Muscle layer of colon (tissue), 2 donors: Measurements from ENCODE around the gene SDC3.
"Not testable (repeated sequence)": the region's sequence is repeated elsewhere in the genome, so short reads cannot be mapped to it uniquely, and the experiment has no call there.

ENCODE experiments used
- H3K27ac ChIP-seq: one replicate; pipeline ENCODE4 v1.7.0; 2013; ENCODE audit warnings: low read depth, mild to moderate bottlenecking, low read length, moderate library complexity
- H3K27me3 ChIP-seq, 2 donors: one replicate each; pipeline ENCODE4 v1.7.0; 2013; ENCODE audit warnings: low read length in 2 of 2, mild to moderate bottlenecking in 2 of 2; ENCODE audit not compliant: insufficient read depth in 2 of 2, control insufficient read depth in 1 of 2
- H3K36me3 ChIP-seq: one replicate; pipeline ENCODE4 v1.7.0; 2013; ENCODE audit warnings: mild to moderate bottlenecking, low read length; ENCODE audit not compliant: insufficient read depth
- H3K4me1 ChIP-seq: one replicate; pipeline ENCODE4 v1.7.0; 2013; ENCODE audit warnings: mild to moderate bottlenecking, low read length; ENCODE audit not compliant: insufficient read depth
- H3K4me3 ChIP-seq, 2 donors: one replicate each; pipeline ENCODE4 v1.7.0; 2013; ENCODE audit warnings: low read length in 2 of 2, low read depth in 1 of 2, mild to moderate bottlenecking in 1 of 2, moderate library complexity in 1 of 2
- H3K9ac ChIP-seq: one replicate; pipeline ENCODE4 v1.7.0; 2013; ENCODE audit warnings: low read length
- H3K9me3 ChIP-seq: one replicate; pipeline ENCODE4 v1.7.0; 2013; ENCODE audit warnings: mild to moderate bottlenecking, low read length
- donor health status: abdominal sarcoma.
- donor health status: Adenocarcinoma of cecum.

The SDC3 gene

DNA sequence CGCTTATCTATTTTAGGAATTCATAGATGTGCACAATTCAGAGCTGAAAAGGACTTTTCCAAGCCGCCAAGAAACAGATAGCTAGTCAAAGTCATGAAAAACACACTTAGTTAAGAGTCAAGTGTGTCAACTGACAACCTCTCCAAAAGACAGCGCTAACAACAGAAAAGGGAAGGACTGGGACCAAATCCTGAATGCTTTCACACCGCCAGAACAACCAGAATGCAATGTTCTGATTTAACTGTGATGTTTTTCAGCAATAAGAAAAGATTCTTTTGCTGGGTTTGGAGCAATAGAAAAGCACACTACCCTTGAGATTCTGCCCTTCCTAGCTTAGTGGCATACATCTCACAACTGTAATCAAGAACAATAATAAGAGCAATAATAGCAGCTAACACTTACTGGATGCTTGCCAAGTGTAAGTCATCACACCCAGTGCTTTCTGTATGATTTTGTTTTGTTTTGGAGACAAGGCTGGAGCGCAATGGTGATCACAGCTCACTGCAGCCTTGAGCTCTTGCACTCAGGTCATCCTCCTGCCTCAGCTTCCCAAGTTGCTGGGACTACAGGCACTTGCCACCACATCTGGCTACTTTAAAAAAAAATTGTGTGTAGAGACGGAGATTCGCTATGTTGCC is 33.9 kb upstream of the SDC3 start:
- Histone ChIP-seq H3K9ac (no peak overlapping the region), H3K27ac (no peak overlapping the region), H3K9me3 (no peaks in the 10 kb centered on the region), H3K4me1 (no peaks in the 10 kb centered on the region), H3K4me3 (no peak overlapping the region), H3K27me3 (no peaks in the 10 kb centered on the region), H3K36me3 (peaks cover 66% of the 10 kb centered on the region)

DNA sequence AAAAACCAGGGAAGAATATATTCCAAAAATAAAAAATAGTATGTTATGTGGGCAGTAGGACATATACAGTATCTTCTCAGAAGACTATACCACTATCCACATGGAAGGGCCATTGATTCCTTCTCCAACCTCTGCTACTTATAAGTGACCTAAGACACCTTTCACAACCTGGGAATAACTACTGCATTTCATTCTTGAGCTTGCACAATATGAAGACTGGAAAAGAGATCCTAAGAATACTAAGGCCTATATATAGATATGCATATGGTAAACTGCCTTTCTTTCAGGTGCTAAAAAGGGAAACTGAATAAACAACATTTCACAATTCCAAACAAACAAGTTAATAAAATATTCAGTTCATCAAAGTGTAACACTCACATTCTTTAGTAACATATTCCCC is 32.0 kb upstream of the SDC3 start:
- H3K4me3 ChIP-seq = no peak overlapping the region

DNA sequence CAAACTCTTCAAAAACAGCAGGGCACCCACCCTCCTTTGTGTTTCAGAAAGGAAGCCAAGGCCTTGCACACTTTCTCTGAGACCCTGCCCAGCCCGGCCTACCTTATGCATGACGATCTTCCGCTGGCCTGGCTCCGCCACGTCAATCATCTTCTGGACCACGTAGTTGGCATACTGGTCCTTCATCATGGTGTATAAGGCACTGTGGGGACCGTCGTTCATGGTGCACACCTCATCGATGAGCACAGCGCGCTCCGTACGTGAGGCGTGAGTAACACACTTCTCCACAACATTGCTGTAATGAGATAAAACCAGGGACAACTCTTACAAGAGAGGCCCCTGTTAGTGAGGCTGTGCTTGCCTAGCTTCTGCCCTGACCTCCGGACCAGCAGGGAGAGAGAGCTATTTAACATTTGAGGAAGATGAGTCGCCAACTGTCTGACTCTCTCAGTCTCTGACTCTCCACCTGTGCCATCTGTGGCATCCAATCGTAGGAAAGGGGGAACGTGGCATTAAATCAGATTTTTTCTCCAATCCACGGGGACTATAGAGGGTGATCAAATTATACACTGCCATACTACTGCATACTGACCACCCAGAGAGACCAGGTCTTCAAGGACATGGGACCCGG is 28.1 kb upstream of the SDC3 start:
- H3K36me3 ChIP-seq = peaks cover 64% of the 10 kb centered on the region
- no peaks in the 10 kb centered on the region for H3K4me1 ChIP-seq
- no peaks in the 10 kb centered on the region for H3K27me3 ChIP-seq
- no peaks in the 10 kb centered on the region for H3K9me3 ChIP-seq
- no peak overlapping the region for H3K27ac ChIP-seq
- H3K4me3 ChIP-seq = no peak overlapping the region
- H3K9ac ChIP-seq = no peak overlapping the region

More for the DNA sequence above, 32.0 kb upstream of the SDC3 start:
- no peaks in the 10 kb centered on the region for H3K27me3 ChIP-seq
- no peaks in the 10 kb centered on the region for H3K4me1 ChIP-seq
- H3K27ac ChIP-seq = no peak overlapping the region
- no peak overlapping the region for H3K9ac ChIP-seq
- H3K9me3 ChIP-seq = no peaks in the 10 kb centered on the region
- peaks cover 68% of the 10 kb centered on the region for H3K36me3 ChIP-seq

DNA sequence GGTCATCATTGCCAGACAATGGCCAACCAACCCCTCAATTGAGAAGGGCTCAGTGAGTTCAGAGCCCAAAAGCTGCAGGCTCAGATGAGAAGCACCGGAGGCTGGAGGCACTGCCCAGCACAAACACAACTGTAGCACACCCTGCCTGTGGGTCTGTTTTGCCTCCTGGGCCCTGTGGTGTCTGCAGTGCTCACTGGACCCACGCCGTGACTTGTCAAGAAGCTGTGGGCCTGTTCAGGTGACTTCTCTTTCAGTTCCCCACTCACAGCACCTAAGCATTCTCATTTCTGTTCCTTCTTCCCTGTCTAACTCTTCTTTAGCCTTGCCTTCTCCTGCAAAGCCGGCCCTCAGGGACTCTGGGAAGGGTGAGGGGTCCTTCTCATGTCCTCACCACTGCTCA is 27.2 kb upstream of the SDC3 start:
- H3K4me3 ChIP-seq, H3K27me3 ChIP-seq, H3K4me1 ChIP-seq, H3K9ac ChIP-seq, H3K9me3 ChIP-seq, H3K27ac ChIP-seq: not testable (repeated sequence)
- peaks cover 65% of the 10 kb centered on the region for H3K36me3 ChIP-seq

DNA sequence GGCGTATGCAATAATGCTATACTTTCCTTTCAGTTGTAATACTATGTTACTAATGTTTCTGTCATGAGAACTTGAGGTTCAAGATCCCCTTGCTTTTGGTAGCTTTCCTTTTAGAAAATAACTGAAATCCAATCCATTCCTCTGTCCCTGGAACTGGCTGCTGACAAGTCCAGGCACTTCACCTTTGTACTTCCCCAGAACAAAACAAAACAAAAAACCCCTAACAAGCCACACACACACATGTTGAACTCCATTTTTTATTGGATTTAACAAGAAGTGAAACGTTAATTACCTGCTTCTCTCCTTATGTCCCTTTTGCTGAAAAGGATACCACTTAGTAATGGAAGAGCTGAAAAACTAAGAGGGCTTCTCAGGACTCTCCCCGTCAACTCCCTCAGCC is 26.1 kb upstream of the SDC3 start:
- Histone ChIP-seq H3K9me3 (no peaks in the 10 kb centered on the region), H3K4me1 (no peaks in the 10 kb centered on the region), H3K9ac (no peak overlapping the region), H3K27ac (no peak overlapping the region), H3K27me3 (no peaks in the 10 kb centered on the region), H3K4me3 (no peak overlapping the region), H3K36me3 (peaks cover 56% of the 10 kb centered on the region)

DNA sequence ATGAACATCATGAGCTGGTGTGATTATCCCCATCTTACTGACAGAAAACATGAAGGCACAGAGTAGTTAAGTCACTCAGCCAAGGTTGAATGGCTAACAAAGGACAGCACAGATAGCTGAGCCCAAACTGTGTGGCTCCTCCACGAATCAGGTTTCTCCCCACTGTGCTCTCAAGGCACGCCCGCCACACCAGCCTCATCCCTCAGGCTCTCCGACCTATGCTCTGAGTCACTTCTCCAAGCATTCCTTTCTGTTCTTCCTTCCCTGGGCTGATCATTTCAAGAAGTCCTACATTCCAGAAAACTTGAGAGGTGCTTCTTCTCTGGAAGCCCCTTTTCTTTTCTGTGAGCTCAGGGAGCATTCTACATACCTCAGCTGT is 25.3 kb upstream of the SDC3 start:
- H3K27ac ChIP-seq = no peak overlapping the region

DNA sequence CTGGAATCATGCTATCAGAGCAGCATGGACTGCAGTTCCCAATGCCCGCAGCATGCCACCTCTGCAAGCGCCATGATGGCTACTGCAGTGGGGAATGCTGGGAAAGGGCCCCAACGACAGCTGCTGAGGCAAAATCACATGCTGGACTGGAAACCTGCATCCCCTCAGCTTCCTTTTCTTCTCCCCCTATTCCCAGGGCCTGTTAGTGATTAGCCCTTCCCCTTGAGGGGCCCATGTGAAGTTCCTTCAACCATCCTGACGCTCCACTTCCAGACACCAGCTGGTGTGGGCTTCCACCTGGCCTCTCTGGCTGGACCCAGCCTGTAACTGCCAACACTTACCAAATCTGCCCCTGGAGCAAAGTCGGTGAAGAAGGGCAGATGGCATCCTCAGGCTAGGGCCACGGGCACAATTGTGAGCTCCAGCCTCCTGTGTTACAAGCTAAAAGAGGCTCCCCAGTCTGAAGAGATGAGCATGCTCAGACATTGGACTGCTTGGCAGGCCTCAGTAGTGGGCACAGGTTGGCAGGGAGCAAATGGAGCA is 22.1 kb upstream of the SDC3 start:
- no peak overlapping the region for H3K4me3 ChIP-seq
- no peak overlapping the region for H3K27ac ChIP-seq
- H3K9ac ChIP-seq = no peak overlapping the region
- peaks cover 10% of the 10 kb centered on the region for H3K4me1 ChIP-seq
- H3K27me3 ChIP-seq = no peaks in the 10 kb centered on the region
- H3K36me3 ChIP-seq = peaks cover 40% of the 10 kb centered on the region
- H3K9me3 ChIP-seq = no peaks in the 10 kb centered on the region

More for the DNA sequence above, 25.3 kb upstream of the SDC3 start:
- Histone ChIP-seq H3K4me1 (peaks cover 4% of the 10 kb centered on the region), H3K36me3 (peaks cover 52% of the 10 kb centered on the region), H3K9me3 (no peaks in the 10 kb centered on the region), H3K27me3 (no peaks in the 10 kb centered on the region), H3K4me3 (no peak overlapping the region), H3K9ac (no peak overlapping the region)

DNA sequence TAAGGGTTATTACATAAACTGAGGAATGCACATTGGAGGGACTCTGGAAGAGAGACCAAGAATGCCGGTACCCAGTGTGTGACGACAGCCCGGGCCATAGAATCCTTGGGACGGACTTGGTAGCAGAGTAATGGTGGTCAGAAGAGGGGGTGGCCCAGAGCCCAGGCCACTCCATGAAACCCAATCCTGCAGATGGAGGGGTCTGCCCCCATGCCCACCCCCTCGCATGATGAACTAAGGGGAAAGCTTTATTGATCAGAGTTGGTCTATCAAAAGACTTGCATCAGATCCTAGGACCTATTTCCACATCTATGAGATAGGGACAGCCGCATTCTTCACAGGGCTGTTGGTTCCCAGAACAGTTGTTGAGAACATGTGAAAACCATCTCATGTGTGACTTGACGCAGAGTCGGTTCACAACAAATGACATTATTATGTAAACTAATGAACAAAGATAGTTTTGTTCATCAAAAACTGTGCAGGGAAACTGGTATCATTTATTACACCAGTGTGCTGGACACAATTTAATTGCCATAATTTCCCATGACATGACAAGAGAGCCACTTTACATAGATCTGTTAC is 21.5 kb upstream of the SDC3 start:
- H3K27me3 ChIP-seq = no peaks in the 10 kb centered on the region
- H3K9me3 ChIP-seq = no peaks in the 10 kb centered on the region
- H3K27ac ChIP-seq = no peak overlapping the region
- peaks cover 10% of the 10 kb centered on the region for H3K4me1 ChIP-seq
- H3K36me3 ChIP-seq = peaks cover 35% of the 10 kb centered on the region
- no peak overlapping the region for H3K9ac ChIP-seq
- no peak overlapping the region for H3K4me3 ChIP-seq

DNA sequence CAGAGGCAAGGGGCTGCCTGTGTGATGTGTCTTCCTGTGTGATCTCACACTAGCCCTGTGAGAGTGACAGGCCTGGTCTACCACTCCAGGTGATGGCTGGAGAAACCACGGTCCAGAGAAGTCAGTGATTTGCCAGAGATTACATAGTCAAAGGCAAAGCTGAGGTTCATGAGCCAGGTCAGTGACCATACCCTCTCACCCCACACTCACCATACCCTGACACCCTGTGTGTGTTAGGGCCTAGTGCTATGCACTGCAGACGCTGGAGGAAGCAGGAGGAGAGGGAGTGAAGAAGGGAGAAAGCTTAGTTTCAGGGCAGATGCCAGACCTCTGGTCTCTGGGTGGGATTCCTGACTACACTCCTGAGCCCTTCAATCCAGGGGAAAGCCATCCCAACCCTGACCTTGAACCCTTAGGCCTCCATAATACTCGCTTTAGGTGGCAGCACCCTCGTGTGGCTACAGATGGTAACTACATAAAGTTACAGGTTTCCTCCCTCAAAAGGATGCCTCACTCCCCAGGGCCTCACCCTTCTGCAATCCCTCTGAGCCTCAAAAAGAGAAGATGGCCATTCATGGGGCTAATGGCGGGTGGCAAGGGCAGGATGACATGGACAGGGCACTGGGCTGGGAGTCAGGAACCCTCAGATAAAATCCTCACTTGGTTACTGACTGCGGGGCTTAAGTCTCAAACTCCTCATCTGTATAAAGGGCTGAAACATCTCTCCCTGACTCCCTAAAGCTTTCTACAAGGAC is 20.8 kb upstream of the SDC3 start:
- Histone ChIP-seq H3K9ac (no peak overlapping the region), H3K4me1 (peaks cover 10% of the 10 kb centered on the region), H3K9me3 (no peaks in the 10 kb centered on the region), H3K4me3 (no peak overlapping the region), H3K27me3 (no peaks in the 10 kb centered on the region), H3K36me3 (peaks cover 28% of the 10 kb centered on the region), H3K27ac (no peak overlapping the region)

DNA sequence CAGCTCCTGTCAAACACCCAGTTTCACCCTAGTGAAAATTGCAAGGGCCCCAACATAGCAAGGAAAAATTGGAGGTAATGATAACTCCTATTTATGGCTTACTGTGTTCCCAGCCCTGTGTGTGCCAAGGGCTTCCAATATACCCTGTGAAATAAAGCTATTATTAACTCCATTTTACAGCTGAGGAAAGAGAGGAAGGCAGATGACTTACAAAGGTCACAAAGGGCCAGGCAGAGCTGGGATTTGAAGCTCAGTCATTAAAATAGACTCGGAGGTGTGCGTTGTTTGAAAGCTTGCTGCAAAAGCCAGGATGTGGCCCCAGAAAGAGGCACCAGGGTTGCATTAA is 20.2 kb upstream of the SDC3 start:
- Histone ChIP-seq H3K27me3 (no peaks in the 10 kb centered on the region), H3K9ac (no peak overlapping the region), H3K4me1 (peaks cover 10% of the 10 kb centered on the region), H3K9me3 (no peaks in the 10 kb centered on the region), H3K4me3 (no peak overlapping the region), H3K36me3 (peaks cover 22% of the 10 kb centered on the region), H3K27ac (no peak overlapping the region)

DNA sequence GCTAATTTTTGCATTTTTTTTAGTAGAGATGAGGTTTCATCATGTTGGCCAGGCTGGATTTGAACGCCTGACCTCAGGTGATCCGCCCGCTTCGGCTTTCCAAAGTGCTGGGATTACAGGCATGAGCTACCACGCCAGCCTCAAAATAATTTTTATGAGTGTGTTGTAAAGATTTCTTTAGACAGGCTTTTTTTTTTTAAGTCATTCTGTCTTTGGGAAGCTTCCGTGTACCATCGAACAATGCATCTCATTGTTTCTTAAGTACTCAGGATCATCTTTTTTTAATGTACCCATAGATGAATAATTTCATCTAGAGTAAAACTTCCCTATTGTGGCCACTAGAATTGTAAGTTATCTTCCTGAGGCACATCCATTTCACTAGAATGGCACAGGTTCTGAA is 19.6 kb upstream of the SDC3 start:
- H3K4me3 ChIP-seq = no peak overlapping the region
- no peak overlapping the region for H3K27ac ChIP-seq
- H3K9ac ChIP-seq = no peak overlapping the region
- H3K36me3 ChIP-seq = peaks cover 16% of the 10 kb centered on the region
- H3K9me3 ChIP-seq = no peaks in the 10 kb centered on the region
- no peaks in the 10 kb centered on the region for H3K27me3 ChIP-seq
- H3K4me1 ChIP-seq = peaks cover 10% of the 10 kb centered on the region
